ENCODE measurements around the gene C20orf96. TPM values are rescaled to one million over a fixed set of nuclear protein-coding genes. Genes with fewer than 3 reads are reported as not detected.

The C20orf96 gene
- total and polyA plus RNA-seq, 8 donors = 6.9 to 49.2 (median 39.7) TPM

- TF ChIP-seq CTCF (IDR thresholded peaks at IDR 0.05) = no peak
- Histone ChIP-seq H3K9me3 (no peaks in the 10 kb centered on the region), H3K4me1 (peaks cover 9 to 34% of the 10 kb centered on the region in 2 donors), H3K27ac (no peak overlapping the region), H3K36me3 (no peaks in the 10 kb centered on the region), H3K4me3 (no peak overlapping the region), H3K27me3 (no peaks in the 10 kb centered on the region)
- intact Hi-C loops (cut with DNase I) = no loop called here
- no peak for DNase-seq
- ATAC-seq = no peak
Observed at GRCh38 chr20:305745-306144, 15.2 kb upstream of the C20orf96 start.

GRCh38 chr20:301886-302848, 11.6 kb upstream of the C20orf96 start:
- Histone ChIP-seq H3K4me3 (no peak overlapping the region), H3K27me3 (no peaks in the 10 kb centered on the region), H3K36me3 (no peaks in the 10 kb centered on the region), H3K27ac (peak overlapping the region in 1 of 2 donors; percentile 45), H3K4me1 (peaks cover 26 to 36% of the 10 kb centered on the region in 2 donors), H3K9me3 (no peaks in the 10 kb centered on the region)
- intact Hi-C loops (cut with DNase I) = no loop called here
- DNase-seq (no peak), ATAC-seq (no peak)
- TF ChIP-seq CTCF (IDR thresholded peaks at IDR 0.05) = no peak

- Histone ChIP-seq H3K4me3 (peak overlapping the region; percentile 88 to 91), H3K4me1 (peaks cover 28 to 51% of the 10 kb centered on the region in 2 donors), H3K27ac (peak overlapping the region; percentile 39 to 45), H3K36me3 (no peaks in the 10 kb centered on the region), H3K27me3 (no peaks in the 10 kb centered on the region), H3K9me3 (no peaks in the 10 kb centered on the region)
- TF ChIP-seq CTCF (IDR thresholded peaks at IDR 0.05) = no peak
- DNase-seq = peak in 2 of 4 donors; percentile 50 to 54
- intact Hi-C loops (cut with DNase I) = no loop called here
- ATAC-seq = no peak
Observed at GRCh38 chr20:300345-300990, 9.9 kb upstream of the C20orf96 start.

GRCh38 chr20:298776-299391, 8.3 kb upstream of the C20orf96 start:
- peak overlapping the region; percentile 98 to 100 for H3K27ac ChIP-seq
- no peaks in the 10 kb centered on the region for H3K27me3 ChIP-seq
- H3K4me3 ChIP-seq = peak overlapping the region; percentile 88 to 91
- no peak for DNase-seq
- peaks cover 28 to 51% of the 10 kb centered on the region in 2 donors for H3K4me1 ChIP-seq
- intact Hi-C loops (cut with DNase I) = no loop called here
- no peaks in the 10 kb centered on the region for H3K9me3 ChIP-seq
- no peak for TF ChIP-seq CTCF (IDR thresholded peaks at IDR 0.05)
- no peaks in the 10 kb centered on the region for H3K36me3 ChIP-seq
- ATAC-seq = no peak

Data from left lung (tissue), 10 donors.